ENCODE results near the gene FAM76A.
"Not testable (repeated sequence)": the region's sequence is repeated elsewhere in the genome, so short reads cannot be mapped to it uniquely, and the experiment has no call there.

FAM76A gene

GRCh38 chr1:27726173-27727044 lies 648 bp downstream of the FAM76A start:
- peak; percentile 76 for DNase-seq

- no peak for DNase-seq
These were observed 1.4 kb downstream of the FAM76A start for GRCh38 chr1:27727126-27727525.

- DNase-seq: no peak
These were observed 10.5 kb downstream of the FAM76A start for GRCh38 chr1:27736252-27736651.

GRCh38 chr1:27741121-27741520 lies 15.4 kb downstream of the FAM76A start:
- no peak for DNase-seq

- no peak for DNase-seq
These were observed 18.8 kb downstream of the FAM76A start for GRCh38 chr1:27744556-27744955.

GRCh38 chr1:27745466-27745865 lies 19.7 kb downstream of the FAM76A start:
- DNase-seq: no peak

- no peak for DNase-seq
These were observed 26.6 kb downstream of the FAM76A start for GRCh38 chr1:27752360-27752759.

- DNase-seq: no peak
These were observed 29.5 kb downstream of the FAM76A start for GRCh38 chr1:27755286-27755685.

- DNase-seq: no peak
These were observed 30.1 kb downstream of the FAM76A start for GRCh38 chr1:27755865-27756264.

- no peak for DNase-seq
These were observed 33.5 kb downstream of the FAM76A start for GRCh38 chr1:27759236-27759635.

GRCh38 chr1:27760426-27760825 lies 34.7 kb downstream of the FAM76A start:
- no peak for DNase-seq

- no peak for DNase-seq
These were observed 36.3 kb downstream of the FAM76A start for GRCh38 chr1:27762033-27762432.

- DNase-seq: no peak
These were observed 37.6 kb downstream of the FAM76A start for GRCh38 chr1:27763358-27763757.

- DNase-seq: no peak
These were observed 44.6 kb downstream of the FAM76A start for GRCh38 chr1:27770293-27770830.

- DNase-seq: no peak
These were observed 46.5 kb downstream of the FAM76A start for GRCh38 chr1:27772036-27772931.

GRCh38 chr1:27772932-27773825 lies 47.4 kb downstream of the FAM76A start, which contains the start of gene STX12:
TSS of gene STX12 (plus strand) at chr1:27773219. CDS start at chr1:27773308, 89 bp downstream.
- peak; percentile 99 for DNase-seq

- DNase-seq: no peak
These were observed 48.2 kb downstream of the FAM76A start for GRCh38 chr1:27773826-27774445.

- no peak for DNase-seq
These were observed 48.9 kb downstream of the FAM76A start for GRCh38 chr1:27774654-27775053.

GRCh38 chr1:27775336-27775735 lies 49.6 kb downstream of the FAM76A start:
- DNase-seq: not testable (repeated sequence)

- DNase-seq: not testable (repeated sequence)
These were observed 50.5 kb downstream of the FAM76A start for GRCh38 chr1:27776276-27776675.

- no peak for DNase-seq
These were observed 52.3 kb downstream of the FAM76A start for GRCh38 chr1:27778056-27778455.

GRCh38 chr1:27779122-27779521 lies 53.4 kb downstream of the FAM76A start:
- DNase-seq: no peak
